ENCODE measurements around the gene CYP51A1. TPM values are rescaled to one million over a fixed set of nuclear protein-coding genes. Genes with fewer than 3 reads are reported as not detected.
"Not testable (repeated sequence)": the region's sequence is repeated elsewhere in the genome, so short reads cannot be mapped to it uniquely, and the experiment has no call there.

The CYP51A1 gene
- polyA plus RNA-seq, 2 donors: 27.9 to 40.8 TPM

DNA sequence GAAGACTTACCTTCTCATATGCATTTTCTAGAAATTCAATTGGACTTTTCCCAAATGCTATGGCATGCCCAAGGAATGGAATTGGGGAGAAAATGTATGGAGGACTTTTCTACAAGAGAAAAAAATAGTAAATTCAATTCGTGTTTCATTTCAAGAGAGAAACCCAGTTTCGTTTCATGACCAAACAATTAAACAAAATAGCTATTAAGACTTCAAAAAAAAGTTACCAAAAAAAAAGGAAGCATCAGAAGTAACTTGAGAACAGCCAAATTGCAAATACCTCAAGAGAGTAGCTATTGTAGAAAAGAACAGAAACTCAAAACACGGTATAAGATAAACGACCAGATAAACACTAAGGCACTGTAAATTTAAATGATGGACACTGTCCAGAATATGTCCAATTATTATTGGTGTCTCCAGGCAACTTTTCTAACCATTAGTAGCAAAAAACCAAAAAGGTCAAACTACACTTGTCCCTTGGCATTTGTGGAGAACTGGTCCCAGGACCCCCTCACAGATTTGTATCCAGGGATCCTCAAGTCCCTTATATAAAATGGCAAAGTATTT is 2.4 kb downstream of the CYP51A1 start:
- Histone ChIP-seq H3K27me3 (ENCODE audit: control insufficient read depth in 1 of 2, insufficient read depth in 2 of 2, low read length in 2 of 2) (no peaks in the 10 kb centered on the region), H3K27ac (ENCODE audit: low read depth in 2 of 2, low read length in 1 of 2) (no peak overlapping the region), H3K9me3 (ENCODE audit: control insufficient read depth in 2 of 2, insufficient read depth in 1 of 2, low read depth in 1 of 2, low read length in 1 of 2) (no peaks in the 10 kb centered on the region), H3K4me3 (ENCODE audit: low read depth in 1 of 2, low read length in 2 of 2) (no peak overlapping the region), H3K36me3 (ENCODE audit: control insufficient read depth in 2 of 2, insufficient read depth in 2 of 2, low read length in 1 of 2) (peaks cover 0 to 7% of the 10 kb centered on the region in 2 donors), H3K4me1 (ENCODE audit: control insufficient read depth in 2 of 2, insufficient read depth in 2 of 2, low read length in 1 of 2) (no peaks in the 10 kb centered on the region)
- WGBS, 2 donors: 47 to 53% methylated on average over 4 of the region's 4 CpGs

DNA sequence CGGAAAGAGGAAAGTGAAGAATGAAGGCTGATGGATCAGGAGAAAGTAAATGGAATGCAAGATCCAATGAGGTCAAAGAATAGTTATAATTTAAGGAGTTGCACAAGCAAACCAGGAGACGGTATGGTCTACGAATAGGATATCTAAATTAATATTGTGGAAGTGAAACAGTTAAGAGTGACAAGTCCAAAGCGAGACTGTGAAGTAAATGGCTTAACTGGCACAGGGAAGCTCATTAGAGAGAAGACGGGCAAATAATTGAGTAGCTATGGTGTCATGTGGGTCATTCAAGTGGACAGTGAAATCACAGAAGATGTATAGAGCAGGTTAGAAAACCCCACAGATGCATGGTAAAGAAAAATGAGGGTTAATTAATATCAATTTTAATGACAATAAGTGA is 3.2 kb downstream of the CYP51A1 start:
- Histone ChIP-seq H3K27me3 (ENCODE audit: control insufficient read depth in 1 of 2, insufficient read depth in 2 of 2, low read length in 2 of 2) (no peaks in the 10 kb centered on the region), H3K4me1 (ENCODE audit: control insufficient read depth in 2 of 2, insufficient read depth in 2 of 2, low read length in 1 of 2) (no peaks in the 10 kb centered on the region), H3K27ac (ENCODE audit: low read depth in 2 of 2, low read length in 1 of 2) (no peak overlapping the region), H3K36me3 (ENCODE audit: control insufficient read depth in 2 of 2, insufficient read depth in 2 of 2, low read length in 1 of 2) (peaks cover 0 to 7% of the 10 kb centered on the region in 2 donors), H3K4me3 (ENCODE audit: low read depth in 1 of 2, low read length in 2 of 2) (no peak overlapping the region), H3K9me3 (ENCODE audit: control insufficient read depth in 2 of 2, insufficient read depth in 1 of 2, low read depth in 1 of 2, low read length in 1 of 2) (no peaks in the 10 kb centered on the region)
- 89 to 95% methylated on average over 5 of the region's 5 CpGs for WGBS, 2 donors

DNA sequence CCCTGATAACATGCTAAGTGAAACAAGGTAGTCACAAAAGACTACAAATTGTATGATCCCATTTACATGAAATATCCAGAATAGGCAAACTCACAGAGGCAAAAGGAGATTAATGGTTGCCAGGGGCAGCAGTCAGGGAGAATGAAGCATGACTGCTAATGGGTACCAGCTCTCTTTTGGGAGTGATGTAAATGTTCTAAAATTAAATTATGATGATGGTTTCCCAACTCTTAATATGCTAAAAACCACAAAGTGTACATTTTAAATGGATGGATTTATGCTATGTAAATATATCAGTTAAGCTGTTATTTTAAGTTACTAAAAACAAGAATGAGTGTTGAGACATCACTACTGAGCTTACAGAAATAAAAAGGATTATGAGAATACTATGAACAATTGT is 12.6 kb downstream of the CYP51A1 start:
- H3K27me3 ChIP-seq (ENCODE audit: control insufficient read depth in 1 of 2, insufficient read depth in 2 of 2, low read length in 2 of 2): no peaks in the 10 kb centered on the region
- no peaks in the 10 kb centered on the region for H3K4me1 ChIP-seq (ENCODE audit: control insufficient read depth in 2 of 2, insufficient read depth in 2 of 2, low read length in 1 of 2)
- H3K27ac ChIP-seq (ENCODE audit: low read depth in 2 of 2, low read length in 1 of 2): no peak overlapping the region
- H3K4me3 ChIP-seq (ENCODE audit: low read depth in 1 of 2, low read length in 2 of 2): no peak overlapping the region
- H3K36me3 ChIP-seq (ENCODE audit: control insufficient read depth in 2 of 2, insufficient read depth in 2 of 2, low read length in 1 of 2): peaks cover 0 to 2% of the 10 kb centered on the region in 2 donors
- no peaks in the 10 kb centered on the region for H3K9me3 ChIP-seq (ENCODE audit: control insufficient read depth in 2 of 2, insufficient read depth in 1 of 2, low read depth in 1 of 2, low read length in 1 of 2)

DNA sequence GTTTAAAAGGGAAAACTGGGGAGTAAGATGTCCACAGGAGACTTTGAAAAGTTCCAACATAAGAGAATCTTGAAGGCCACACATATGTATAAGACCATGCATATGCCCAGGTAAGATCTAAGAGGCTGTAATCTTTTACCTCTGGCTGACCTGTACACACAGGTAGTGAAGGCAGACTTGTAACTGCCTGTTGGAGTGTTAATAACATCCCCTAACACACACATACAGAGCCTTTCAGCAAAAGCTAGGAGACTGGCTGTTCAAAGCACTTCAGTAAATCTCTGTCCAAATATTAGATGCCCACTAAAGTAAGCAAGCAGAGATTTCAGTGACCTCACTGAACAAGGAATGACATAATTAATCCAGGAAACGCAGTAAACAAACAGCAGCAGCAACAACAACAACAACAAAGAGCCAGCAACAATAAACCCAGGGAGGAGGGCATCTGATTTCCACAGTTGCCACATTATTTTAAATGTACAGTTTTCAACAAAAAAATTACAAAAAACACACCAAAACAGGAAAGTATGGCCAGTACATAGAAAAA is 15.0 kb downstream of the CYP51A1 start:
- Histone ChIP-seq H3K4me3 (ENCODE audit: low read depth in 1 of 2, low read length in 2 of 2) (no peak overlapping the region), H3K27ac (ENCODE audit: low read depth in 2 of 2, low read length in 1 of 2) (no peak overlapping the region), H3K36me3 (ENCODE audit: control insufficient read depth in 2 of 2, insufficient read depth in 2 of 2, low read length in 1 of 2) (peaks cover 0 to 3% of the 10 kb centered on the region in 2 donors), H3K4me1 (ENCODE audit: control insufficient read depth in 2 of 2, insufficient read depth in 2 of 2, low read length in 1 of 2) (no peaks in the 10 kb centered on the region), H3K9me3 (ENCODE audit: control insufficient read depth in 2 of 2, insufficient read depth in 1 of 2, low read depth in 1 of 2, low read length in 1 of 2) (no peaks in the 10 kb centered on the region), H3K27me3 (ENCODE audit: control insufficient read depth in 1 of 2, insufficient read depth in 2 of 2, low read length in 2 of 2) (no peaks in the 10 kb centered on the region)
- 84 to 85% methylated on average over 1 of the region's 1 CpG for WGBS, 2 donors

DNA sequence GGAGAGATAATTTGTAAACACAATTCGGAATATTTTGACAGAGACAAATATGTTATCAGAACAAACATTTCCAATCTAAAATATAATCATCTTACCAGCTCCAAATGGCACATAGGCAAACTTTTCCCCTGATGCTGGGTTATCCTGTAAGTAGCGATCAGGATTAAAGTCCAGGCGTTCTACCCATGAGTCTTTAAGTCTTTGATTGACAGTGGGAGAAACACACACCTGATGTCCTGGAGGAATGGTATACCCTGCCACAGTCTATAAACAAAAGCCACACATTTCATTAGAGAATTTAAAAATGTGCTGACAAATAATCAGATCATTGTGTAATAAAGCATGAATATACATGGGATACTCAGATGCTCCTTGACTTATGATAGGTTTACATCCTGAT is 17.3 kb downstream of the CYP51A1 start:
- Histone ChIP-seq H3K9me3 (ENCODE audit: control insufficient read depth in 2 of 2, insufficient read depth in 1 of 2, low read depth in 1 of 2, low read length in 1 of 2) (no peaks in the 10 kb centered on the region), H3K4me3 (ENCODE audit: low read depth in 1 of 2, low read length in 2 of 2) (no peak overlapping the region), H3K36me3 (ENCODE audit: control insufficient read depth in 2 of 2, insufficient read depth in 2 of 2, low read length in 1 of 2) (peaks cover 0 to 3% of the 10 kb centered on the region in 2 donors), H3K27ac (ENCODE audit: low read depth in 2 of 2, low read length in 1 of 2) (no peak overlapping the region), H3K4me1 (ENCODE audit: control insufficient read depth in 2 of 2, insufficient read depth in 2 of 2, low read length in 1 of 2) (no peaks in the 10 kb centered on the region), H3K27me3 (ENCODE audit: control insufficient read depth in 1 of 2, insufficient read depth in 2 of 2, low read length in 2 of 2) (no peaks in the 10 kb centered on the region)
- 81 to 92% methylated on average over 3 of the region's 3 CpGs for WGBS, 2 donors

DNA sequence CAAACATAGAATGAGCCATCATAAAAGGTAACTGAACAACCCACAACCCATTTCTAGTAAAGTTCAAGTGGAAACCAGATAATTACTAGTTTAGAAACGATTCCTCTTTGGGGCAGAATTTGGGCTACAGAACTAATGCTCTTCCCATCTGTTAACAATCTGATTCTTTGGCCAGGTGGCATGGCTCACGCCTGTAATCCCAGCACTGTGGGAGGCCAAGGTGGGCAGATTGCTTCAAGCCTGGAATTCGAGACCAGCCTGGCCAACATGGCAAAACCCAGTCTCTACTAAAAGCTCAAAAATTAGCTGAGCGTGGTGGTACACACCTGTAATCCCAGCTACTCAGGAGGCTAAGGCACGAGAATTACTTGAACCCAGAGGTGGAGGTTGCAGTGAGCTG is 18.5 kb downstream of the CYP51A1 start:
- H3K27ac ChIP-seq (ENCODE audit: low read depth in 2 of 2, low read length in 1 of 2): no peak overlapping the region
- H3K9me3 ChIP-seq (ENCODE audit: control insufficient read depth in 2 of 2, insufficient read depth in 1 of 2, low read depth in 1 of 2, low read length in 1 of 2): no peaks in the 10 kb centered on the region
- WGBS, 2 donors: 95 to 97% methylated on average over 5 of the region's 5 CpGs
- no peak overlapping the region for H3K4me3 ChIP-seq (ENCODE audit: low read depth in 1 of 2, low read length in 2 of 2)
- H3K4me1 ChIP-seq (ENCODE audit: control insufficient read depth in 2 of 2, insufficient read depth in 2 of 2, low read length in 1 of 2): no peaks in the 10 kb centered on the region
- H3K27me3 ChIP-seq (ENCODE audit: control insufficient read depth in 1 of 2, insufficient read depth in 2 of 2, low read length in 2 of 2): no peaks in the 10 kb centered on the region
- peaks cover 0 to 3% of the 10 kb centered on the region in 2 donors for H3K36me3 ChIP-seq (ENCODE audit: control insufficient read depth in 2 of 2, insufficient read depth in 2 of 2, low read length in 1 of 2)

DNA sequence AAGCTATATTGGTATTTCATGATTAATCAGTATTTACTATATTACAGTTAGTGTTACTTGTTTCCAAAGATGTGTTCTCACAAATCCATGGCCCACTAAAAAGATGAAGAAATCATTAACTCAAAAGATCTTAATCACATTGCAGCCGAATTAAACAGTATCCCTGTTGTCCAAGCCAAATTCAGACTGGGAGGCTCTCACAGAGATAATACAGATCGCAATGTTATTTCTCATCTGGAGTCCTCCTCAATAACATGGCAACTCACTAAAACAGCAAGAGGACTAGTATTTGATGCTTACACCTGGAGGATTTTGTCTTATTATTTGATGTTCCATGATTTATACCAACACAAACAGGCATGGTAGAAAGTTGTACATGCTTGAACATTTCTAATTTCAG is 23.4 kb downstream of the CYP51A1 start:
- H3K27me3 ChIP-seq (ENCODE audit: control insufficient read depth in 1 of 2, insufficient read depth in 2 of 2, low read length in 2 of 2): no peaks in the 10 kb centered on the region
- H3K4me1 ChIP-seq (ENCODE audit: control insufficient read depth in 2 of 2, insufficient read depth in 2 of 2, low read length in 1 of 2): no peaks in the 10 kb centered on the region
- H3K4me3 ChIP-seq (ENCODE audit: low read depth in 1 of 2, low read length in 2 of 2): no peak overlapping the region
- H3K36me3 ChIP-seq (ENCODE audit: control insufficient read depth in 2 of 2, insufficient read depth in 2 of 2, low read length in 1 of 2): peaks cover 0 to 3% of the 10 kb centered on the region in 2 donors
- no peaks in the 10 kb centered on the region for H3K9me3 ChIP-seq (ENCODE audit: control insufficient read depth in 2 of 2, insufficient read depth in 1 of 2, low read depth in 1 of 2, low read length in 1 of 2)
- H3K27ac ChIP-seq (ENCODE audit: low read depth in 2 of 2, low read length in 1 of 2): no peak overlapping the region
- 89 to 90% methylated on average over 2 of the region's 2 CpGs for WGBS, 2 donors

DNA sequence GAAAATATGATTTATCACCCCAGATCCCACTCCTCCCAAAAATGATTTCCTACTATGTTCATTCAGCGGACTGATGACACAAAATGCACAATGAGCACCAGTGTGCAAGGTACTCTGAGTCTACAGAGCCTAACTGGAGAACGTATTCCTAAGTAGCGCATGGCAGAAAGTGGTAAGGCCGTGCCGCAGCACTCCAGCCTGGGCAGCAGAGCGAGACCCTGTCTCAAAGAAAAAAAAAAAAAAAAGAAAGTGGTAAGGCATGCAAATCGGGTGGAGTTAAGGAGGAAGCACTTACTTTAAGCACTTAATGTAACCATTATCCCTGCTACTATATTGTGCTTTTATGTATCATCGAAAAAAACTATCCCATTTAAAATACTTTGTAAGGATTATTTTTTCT is 25.5 kb downstream of the CYP51A1 start:
- no peaks in the 10 kb centered on the region for H3K9me3 ChIP-seq (ENCODE audit: control insufficient read depth in 2 of 2, insufficient read depth in 1 of 2, low read depth in 1 of 2, low read length in 1 of 2)
- no peaks in the 10 kb centered on the region for H3K27me3 ChIP-seq (ENCODE audit: control insufficient read depth in 1 of 2, insufficient read depth in 2 of 2, low read length in 2 of 2)
- peaks cover 0 to 2% of the 10 kb centered on the region in 2 donors for H3K36me3 ChIP-seq (ENCODE audit: control insufficient read depth in 2 of 2, insufficient read depth in 2 of 2, low read length in 1 of 2)
- H3K4me3 ChIP-seq (ENCODE audit: low read depth in 1 of 2, low read length in 2 of 2): no peak overlapping the region
- H3K4me1 ChIP-seq (ENCODE audit: control insufficient read depth in 2 of 2, insufficient read depth in 2 of 2, low read length in 1 of 2): no peaks in the 10 kb centered on the region
- H3K27ac ChIP-seq (ENCODE audit: low read depth in 2 of 2, low read length in 1 of 2): no peak overlapping the region
- WGBS, 2 donors: 91 to 93% methylated on average over 8 of the region's 8 CpGs

DNA sequence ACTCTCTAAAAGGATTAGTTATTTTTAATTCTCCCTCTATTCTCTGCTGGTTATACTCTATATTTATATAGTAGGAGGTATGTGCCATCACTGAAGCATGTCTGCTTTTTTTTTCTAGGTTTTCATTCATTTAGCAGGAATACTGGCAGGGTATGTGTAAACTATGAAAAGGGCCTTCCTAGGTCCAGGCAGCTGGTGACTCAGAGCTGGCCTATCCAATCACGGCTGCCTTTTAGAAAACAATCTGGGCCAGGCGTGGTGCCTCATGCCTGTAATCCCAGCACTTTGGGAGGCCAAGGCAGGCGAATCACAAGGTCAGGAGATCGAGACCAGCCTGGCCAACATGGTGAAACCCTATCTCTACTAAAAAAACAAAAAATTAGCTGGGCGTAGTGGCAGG is 31.4 kb downstream of the CYP51A1 start:
- H3K27ac ChIP-seq (ENCODE audit: low read depth in 2 of 2, low read length in 1 of 2); H3K36me3 ChIP-seq (ENCODE audit: control insufficient read depth in 2 of 2, insufficient read depth in 2 of 2, low read length in 1 of 2); H3K4me1 ChIP-seq (ENCODE audit: control insufficient read depth in 2 of 2, insufficient read depth in 2 of 2, low read length in 1 of 2); H3K9me3 ChIP-seq (ENCODE audit: control insufficient read depth in 2 of 2, insufficient read depth in 1 of 2, low read depth in 1 of 2, low read length in 1 of 2); H3K4me3 ChIP-seq (ENCODE audit: low read depth in 1 of 2, low read length in 2 of 2); H3K27me3 ChIP-seq (ENCODE audit: control insufficient read depth in 1 of 2, insufficient read depth in 2 of 2, low read length in 2 of 2): not testable (repeated sequence)
- WGBS, 2 donors: 91 to 95% methylated on average over 5 of the region's 5 CpGs

DNA sequence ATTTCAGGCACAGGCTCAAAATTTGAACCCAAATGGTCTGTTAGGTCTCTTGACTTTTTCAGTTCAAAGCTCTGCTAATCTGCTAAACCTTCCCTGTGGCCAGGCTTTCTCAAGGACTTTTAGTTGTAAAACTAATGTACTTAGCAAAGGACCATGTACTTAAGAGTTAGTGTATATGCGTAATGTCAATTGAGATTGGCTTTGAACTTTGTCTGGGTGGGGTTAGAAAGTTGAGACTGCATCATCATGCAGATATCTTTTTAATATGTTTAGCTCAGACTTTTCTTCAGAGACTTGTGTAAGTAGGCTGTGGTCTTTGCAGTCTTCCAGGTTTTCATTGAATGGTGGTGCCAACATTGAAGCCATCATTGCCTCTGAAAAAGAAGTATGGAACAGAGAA is 33.7 kb downstream of the CYP51A1 start:
- Histone ChIP-seq H3K4me3 (ENCODE audit: low read depth in 1 of 2, low read length in 2 of 2) (no peak overlapping the region), H3K9me3 (ENCODE audit: control insufficient read depth in 2 of 2, insufficient read depth in 1 of 2, low read depth in 1 of 2, low read length in 1 of 2) (no peaks in the 10 kb centered on the region), H3K4me1 (ENCODE audit: control insufficient read depth in 2 of 2, insufficient read depth in 2 of 2, low read length in 1 of 2) (no peaks in the 10 kb centered on the region), H3K27ac (ENCODE audit: low read depth in 2 of 2, low read length in 1 of 2) (no peak overlapping the region), H3K27me3 (ENCODE audit: control insufficient read depth in 1 of 2, insufficient read depth in 2 of 2, low read length in 2 of 2) (no peaks in the 10 kb centered on the region), H3K36me3 (ENCODE audit: control insufficient read depth in 2 of 2, insufficient read depth in 2 of 2, low read length in 1 of 2) (peaks cover 0 to 16% of the 10 kb centered on the region in 2 donors)
- WGBS, 2 donors: 94 to 99% methylated on average over 1 of the region's 1 CpG

Measured in esophagus (tissue), 2 donors.